Upper lobe of left lung (tissue), 6 donors: ENCODE data around the gene NHP2. TPM values are rescaled to one million over a fixed set of nuclear protein-coding genes. Genes with fewer than 3 reads are reported as not detected.

Source experiments
- ATAC-seq, 2 donors: fragments of 200-7000 bp; cut with Tn5 transposase; one replicate each; pipeline ENCODE4 v1.9.1; 2022; ENCODE audit warnings: mild to moderate bottlenecking in 2 of 2, moderate library complexity in 2 of 2; ENCODE audit not compliant: low FRiP score in 2 of 2
- DNase-seq, 2 donors: peaks; one replicate each; pipeline ENCODE4 v3.0.0-alpha.2; 2019 to 2020
- H3K27ac ChIP-seq, 4 donors: fragments of 200-600 bp; sonication (generic); one replicate each; pipeline ENCODE4 v1.5.1; 2016 to 2019
- H3K27me3 ChIP-seq, 4 donors: fragments of 200-600 bp; sonication (generic); one replicate each; pipeline ENCODE4 v1.5.1; 2017 to 2019
- H3K36me3 ChIP-seq, 4 donors: fragments of 200-600 bp; sonication (generic); one replicate each; pipeline ENCODE4 v1.5.1; 2016 to 2019
- H3K4me1 ChIP-seq, 4 donors: fragments of 200-600 bp; sonication (generic); one replicate each; pipeline ENCODE4 v1.5.1; 2018 to 2019
- H3K4me3 ChIP-seq, 4 donors: fragments of 200-600 bp; sonication (generic); one replicate each; pipeline ENCODE4 v1.5.1; 2017 to 2019; ENCODE audit warnings: mild to moderate bottlenecking in 2 of 4, moderate library complexity in 1 of 4
- H3K9me3 ChIP-seq, 4 donors: fragments of 200-600 bp; sonication (generic); one replicate each; pipeline ENCODE4 v1.5.1; 2018 to 2019
- EP300 ChIP-seq, 4 donors: sonication (generic); formaldehyde crosslinking; IDR thresholded peaks; one replicate each; pipeline ENCODE4 v1.5.1; 2017; ENCODE audit warnings: antibody characterized with exemption in 4 of 4, control low read depth in 2 of 4
- POLR2A ChIP-seq, 4 donors: fragments of 450-650 bp; IDR thresholded peaks; one replicate each; pipeline ENCODE4 v1.5.1; 2016 to 2017; ENCODE audit warnings: antibody characterized with exemption in 4 of 4, mild to moderate bottlenecking in 2 of 4
- POLR2AphosphoS5 ChIP-seq, 2 donors: sonication (generic); formaldehyde crosslinking; IDR thresholded peaks; one replicate each; pipeline ENCODE4 v1.5.1; 2017; ENCODE audit warnings: antibody characterized with exemption in 2 of 2
- WGBS, 2 donors: methylation state at CpG; one replicate each; pipeline ENCODE4 v1.1.5; 2017 to 2018; 5-methylcytosine and 5-hydroxymethylcytosine counted together
- total RNA-seq, 6 donors: library from RNA; depleted of rRNA in 4 of 6; stranded (reverse); fragments of >200 nt in 4 of 6; gene quantifications; one replicate each; pipeline versions ENCODE4 v1.1.0 to v1.2.1, GENCODE V29; 2016 to 2021
- TF ChIP-seq, protein P1 (sequence below), 6 experiments: fragments of 450-650 bp in 4 of 6; fragments of 200-600 bp in 2 of 6; sonication (generic) in 2 of 6; IDR thresholded peaks; one replicate each; pipeline ENCODE4 v1.5.1; 2016 to 2019; ENCODE audit warnings: antibody characterized with exemption in 6 of 6
- donor health status: DM: no; HTN: no; CAD: no; lungs with moderate emphysema.
- donor health status: DM: no; HTN: yes; CAD: no; lungs with severe emphysema.

NHP2 gene
- total RNA-seq, 6 donors from 2014 or later = 61.0 to 117 (median 86.9) TPM

DNA sequence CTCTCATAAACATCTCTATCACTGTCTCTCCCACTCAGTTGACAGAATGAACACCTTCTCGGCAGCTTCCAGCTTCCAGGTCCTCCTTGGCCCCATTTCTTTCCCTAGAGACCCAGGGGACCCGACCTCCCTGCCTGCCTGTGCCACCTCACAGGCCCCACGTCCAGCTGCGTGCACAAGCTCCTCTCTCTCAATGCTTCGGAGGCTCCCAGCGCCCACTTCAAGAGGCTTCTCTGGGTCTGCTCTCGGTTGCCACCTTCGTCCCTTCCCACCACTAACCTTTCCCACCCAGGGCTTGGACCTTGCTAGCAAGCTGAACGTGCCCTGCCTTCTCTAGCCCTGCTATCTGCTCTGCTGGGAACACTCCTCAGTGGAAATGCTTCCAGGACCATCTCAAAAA is 43.2 kb downstream of the NHP2 start:
- WGBS, 2 donors = 90 to 94% methylated on average over 8 to 9 of the region's 9 CpGs
- no peak overlapping the region for H3K27ac ChIP-seq
- peaks cover 0 to 24% (median 17%) of the 10 kb centered on the region in 4 donors for H3K27me3 ChIP-seq
- no peaks in the 10 kb centered on the region for H3K9me3 ChIP-seq
- no peak overlapping the region for H3K4me3 ChIP-seq
- no peaks in the 10 kb centered on the region for H3K36me3 ChIP-seq
- TF ChIP-seq POLR2AphosphoS5 (IDR thresholded peaks at IDR 0.05) = no peak
- TF ChIP-seq EP300 (IDR thresholded peaks at IDR 0.05) = no peak
- TF ChIP-seq, protein P1, sequence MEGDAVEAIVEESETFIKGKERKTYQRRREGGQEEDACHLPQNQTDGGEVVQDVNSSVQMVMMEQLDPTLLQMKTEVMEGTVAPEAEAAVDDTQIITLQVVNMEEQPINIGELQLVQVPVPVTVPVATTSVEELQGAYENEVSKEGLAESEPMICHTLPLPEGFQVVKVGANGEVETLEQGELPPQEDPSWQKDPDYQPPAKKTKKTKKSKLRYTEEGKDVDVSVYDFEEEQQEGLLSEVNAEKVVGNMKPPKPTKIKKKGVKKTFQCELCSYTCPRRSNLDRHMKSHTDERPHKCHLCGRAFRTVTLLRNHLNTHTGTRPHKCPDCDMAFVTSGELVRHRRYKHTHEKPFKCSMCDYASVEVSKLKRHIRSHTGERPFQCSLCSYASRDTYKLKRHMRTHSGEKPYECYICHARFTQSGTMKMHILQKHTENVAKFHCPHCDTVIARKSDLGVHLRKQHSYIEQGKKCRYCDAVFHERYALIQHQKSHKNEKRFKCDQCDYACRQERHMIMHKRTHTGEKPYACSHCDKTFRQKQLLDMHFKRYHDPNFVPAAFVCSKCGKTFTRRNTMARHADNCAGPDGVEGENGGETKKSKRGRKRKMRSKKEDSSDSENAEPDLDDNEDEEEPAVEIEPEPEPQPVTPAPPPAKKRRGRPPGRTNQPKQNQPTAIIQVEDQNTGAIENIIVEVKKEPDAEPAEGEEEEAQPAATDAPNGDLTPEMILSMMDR (IDR thresholded peaks at IDR 0.05) = no peak
- no peak for TF ChIP-seq POLR2A (IDR thresholded peaks at IDR 0.05)
- H3K4me1 ChIP-seq = peaks cover 22 to 46% (median 30%) of the 10 kb centered on the region in 4 donors
- ATAC-seq (no peak), DNase-seq (no peak)

DNA sequence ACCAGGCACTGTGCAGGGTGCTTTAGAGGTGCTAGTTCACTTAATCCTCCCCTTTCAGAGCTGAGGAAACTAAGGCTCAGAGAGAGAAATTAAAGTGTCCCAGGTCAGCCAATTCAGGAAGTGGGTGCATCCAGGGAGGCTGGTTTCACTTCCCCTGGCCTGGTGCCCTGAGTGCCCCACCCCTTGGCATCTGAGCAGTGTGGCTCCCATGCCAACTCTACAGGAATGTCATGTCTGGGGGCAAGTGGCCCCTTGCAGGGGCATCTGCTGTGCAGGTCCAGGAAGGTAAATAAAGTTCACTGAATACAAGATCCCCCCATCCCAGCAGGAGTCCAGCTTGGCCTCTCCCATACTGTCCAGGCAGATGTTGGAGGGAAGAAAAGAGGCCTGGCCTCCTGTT is 44.7 kb downstream of the NHP2 start:
- no peaks in the 10 kb centered on the region for H3K9me3 ChIP-seq
- no peaks in the 10 kb centered on the region for H3K36me3 ChIP-seq
- H3K27ac ChIP-seq = no peak overlapping the region
- DNase-seq (peak in 1 of 2 donors; percentile 36), ATAC-seq (peak in 1 of 2 donors; percentile 60)
- TF ChIP-seq EP300 (IDR thresholded peaks at IDR 0.05) = no peak
- TF ChIP-seq POLR2A (IDR thresholded peaks at IDR 0.05) = no peak
- TF ChIP-seq, protein P1 (IDR thresholded peaks at IDR 0.05) = no peak
- TF ChIP-seq POLR2AphosphoS5 (IDR thresholded peaks at IDR 0.05) = no peak
- H3K4me3 ChIP-seq = no peak overlapping the region
- H3K27me3 ChIP-seq = peaks cover 0 to 10% (median 8%) of the 10 kb centered on the region in 4 donors
- H3K4me1 ChIP-seq = peaks cover 13 to 40% (median 22%) of the 10 kb centered on the region in 4 donors

DNA sequence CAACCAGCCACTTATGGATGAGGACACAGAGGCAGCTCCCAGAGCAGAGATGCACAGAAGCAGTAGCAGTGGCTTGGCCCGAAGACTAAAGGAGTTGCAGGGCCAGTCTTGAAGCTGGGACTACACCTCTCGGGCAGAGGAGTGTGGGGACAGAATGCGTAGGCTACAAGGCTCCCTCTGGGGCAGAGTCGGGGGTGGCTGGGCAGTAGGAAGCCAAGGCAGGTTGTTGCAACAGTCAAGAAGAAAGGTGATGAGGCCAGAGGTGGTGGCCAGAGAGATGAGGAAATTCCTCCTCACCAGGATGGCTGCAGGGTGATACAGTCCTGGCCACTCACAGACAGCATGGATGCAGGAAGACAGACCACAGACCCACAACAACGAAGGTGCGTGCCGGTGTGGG is 45.2 kb downstream of the NHP2 start:
- ATAC-seq = no peak
- Histone ChIP-seq H3K36me3 (no peaks in the 10 kb centered on the region), H3K27me3 (peaks cover 0 to 5% (median 3%) of the 10 kb centered on the region in 4 donors), H3K4me3 (no peak overlapping the region), H3K9me3 (no peaks in the 10 kb centered on the region), H3K4me1 (peaks cover 8 to 35% (median 17%) of the 10 kb centered on the region in 4 donors), H3K27ac (no peak overlapping the region)
- WGBS, 2 donors = 65 to 80% methylated on average over 7 of the region's 7 CpGs
- no peak for DNase-seq
- TF ChIP-seq POLR2A (IDR thresholded peaks at IDR 0.05) = no peak
- no peak for TF ChIP-seq EP300 (IDR thresholded peaks at IDR 0.05)
- TF ChIP-seq, protein P1 (IDR thresholded peaks at IDR 0.05) = no peak
- TF ChIP-seq POLR2AphosphoS5 (IDR thresholded peaks at IDR 0.05) = no peak

DNA sequence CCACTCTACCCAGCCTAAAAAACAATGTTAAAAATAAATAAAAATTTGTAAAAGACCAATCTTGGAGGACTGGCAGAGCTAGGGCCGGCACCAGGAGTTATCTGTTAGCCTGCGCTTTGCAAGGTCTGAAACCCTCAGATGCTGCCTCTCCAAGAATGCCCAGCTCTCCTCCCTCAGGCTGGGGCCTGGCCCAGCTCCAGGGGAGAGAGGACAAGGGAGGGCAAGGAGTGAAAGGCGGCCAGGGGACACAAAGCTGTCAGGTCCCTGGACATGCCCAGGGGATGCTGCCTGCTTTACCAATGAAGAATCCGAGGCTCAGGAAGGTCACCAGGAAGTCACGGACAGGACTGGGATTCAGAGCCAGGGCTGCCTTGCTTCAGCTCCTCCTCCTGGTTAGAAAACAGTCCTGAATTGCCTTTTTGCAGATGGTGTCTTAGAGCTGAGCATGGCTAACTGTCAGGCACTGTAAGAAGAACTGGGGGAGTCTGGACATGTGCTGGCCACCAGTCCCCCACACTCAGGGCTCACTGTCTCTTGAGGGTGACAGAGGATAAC is 45.9 kb downstream of the NHP2 start:
- Histone ChIP-seq H3K27ac (no peak overlapping the region), H3K9me3 (no peaks in the 10 kb centered on the region), H3K4me1 (peaks cover 7 to 28% (median 13%) of the 10 kb centered on the region in 4 donors), H3K27me3 (no peaks in the 10 kb centered on the region), H3K36me3 (no peaks in the 10 kb centered on the region), H3K4me3 (no peak overlapping the region)
- TF ChIP-seq POLR2A (IDR thresholded peaks at IDR 0.05) = no peak
- DNase-seq = no peak
- WGBS, 2 donors = 68 to 69% methylated on average over 5 of the region's 5 CpGs
- no peak for ATAC-seq

DNA sequence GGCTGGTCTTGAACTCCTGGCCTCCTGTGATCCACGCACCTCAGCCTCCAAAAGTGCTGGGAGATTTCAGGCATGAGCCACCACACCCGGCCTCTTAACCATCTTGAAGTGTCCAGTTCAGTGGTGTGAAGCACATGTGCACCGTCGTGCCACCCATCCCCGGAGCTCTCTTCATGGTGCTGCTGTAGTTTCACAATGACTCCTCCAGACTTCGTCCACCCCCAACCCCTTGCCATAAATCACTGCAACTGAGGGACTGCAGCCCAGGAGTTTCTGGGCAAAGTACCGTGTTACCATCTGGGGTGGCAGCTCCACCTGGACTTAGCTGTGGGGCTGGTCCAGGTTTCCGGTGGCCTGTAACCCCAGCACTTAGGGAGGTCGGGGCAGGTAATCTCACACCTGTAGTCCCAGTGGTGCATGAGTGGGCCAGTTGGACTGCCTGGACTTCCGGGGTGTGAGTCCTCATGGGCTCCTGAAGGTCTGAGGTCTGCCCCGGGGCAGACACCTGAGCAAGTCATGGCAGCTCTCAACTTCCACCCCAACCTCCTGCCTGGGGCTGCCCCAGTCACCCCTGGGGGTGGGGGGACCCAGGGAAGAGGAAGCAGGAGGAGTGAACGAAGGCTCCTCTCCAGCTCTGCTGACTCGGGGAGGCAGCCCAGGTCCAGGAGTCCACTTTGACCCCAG is 47.0 kb downstream of the NHP2 start:
- peaks cover 7 to 28% (median 13%) of the 10 kb centered on the region in 4 donors for H3K4me1 ChIP-seq
- H3K36me3 ChIP-seq = no peaks in the 10 kb centered on the region
- 75 to 80% methylated on average over 10 to 12 of the region's 13 CpGs for WGBS, 2 donors
- H3K27me3 ChIP-seq = no peaks in the 10 kb centered on the region
- TF ChIP-seq POLR2A (IDR thresholded peaks at IDR 0.05) = no peak
- no peak for TF ChIP-seq POLR2AphosphoS5 (IDR thresholded peaks at IDR 0.05)
- TF ChIP-seq, protein P1 (IDR thresholded peaks at IDR 0.05) = no peak
- TF ChIP-seq EP300 (IDR thresholded peaks at IDR 0.05) = no peak
- ATAC-seq (no peak), DNase-seq (no peak)
- H3K4me3 ChIP-seq = no peak overlapping the region
- no peak overlapping the region for H3K27ac ChIP-seq
- H3K9me3 ChIP-seq = no peaks in the 10 kb centered on the region
